Ovary (tissue), 3 donors: ENCODE data around the gene PSD2.

Experiments
- CTCF ChIP-seq, 3 donors: fragments of 450-650 bp in 2 of 3; fragments of 200-600 bp in 1 of 3; IDR thresholded peaks; one replicate each; pipeline versions ENCODE4 v1.5.1 to v1.8.0; 2016 to 2022; ENCODE audit warnings: antibody characterized with exemption in 3 of 3, mild to moderate bottlenecking in 1 of 3
- EP300 ChIP-seq: sonication (generic); formaldehyde crosslinking; IDR thresholded peaks from one replicate; pipeline ENCODE4 v1.6.1; 2017; ENCODE audit warnings: antibody characterized with exemption
- POLR2A ChIP-seq: fragments of 450-650 bp; IDR thresholded peaks from one replicate; pipeline ENCODE4 v1.6.1; 2017; ENCODE audit warnings: antibody characterized with exemption, mild to moderate bottlenecking, moderate library complexity
- donor health status: DM: no; HTN: no; CAD: no.

GRCh38 chr5:139769477-139769876 is 26.1 kb upstream of the PSD2 start:
- TF ChIP-seq CTCF (IDR thresholded peaks at IDR 0.05) (no peak), POLR2A (no peak), EP300 (no peak)
